Mucosa of descending colon (tissue), 3 donors: ENCODE measurements around the gene TMPRSS6. TPM values are rescaled to one million over a fixed set of nuclear protein-coding genes. Genes with fewer than 3 reads are reported as not detected.

ENCODE experiments used
- ATAC-seq: fragments of 200-7000 bp; cut with Tn5 transposase; one replicate; pipeline ENCODE4 v1.9.1; 2020; ENCODE audit warnings: mild to moderate bottlenecking, moderate library complexity
- DNase-seq, 3 donors: peaks; one replicate each; pipeline ENCODE4 v3.0.0-alpha.2; 2020
- H3K36me3 ChIP-seq: fragments of 200-600 bp; one replicate; pipeline ENCODE4 v1.8.0; 2021; ENCODE audit warnings: low read depth, mild to moderate bottlenecking
- H3K4me1 ChIP-seq: fragments of 200-600 bp; one replicate; pipeline ENCODE4 v1.8.0; 2021; ENCODE audit warnings: low read depth, mild to moderate bottlenecking
- H3K4me3 ChIP-seq: fragments of 200-600 bp; one replicate; pipeline ENCODE4 v1.8.0; 2021; ENCODE audit warnings: mild to moderate bottlenecking
- H3K9me3 ChIP-seq: fragments of 200-600 bp; one replicate; pipeline ENCODE4 v1.8.0; 2021; ENCODE audit warnings: mild to moderate bottlenecking
- CTCF ChIP-seq: fragments of 200-600 bp; IDR thresholded peaks from one replicate; pipeline ENCODE4 v1.8.0; 2022; ENCODE audit warnings: antibody characterized with exemption, mild to moderate bottlenecking
- intact Hi-C, 2 donors: fragments of 100-400 bp; cut with DNase I in 1 of 2; cut with micrococcal nuclease in 1 of 2; formaldehyde crosslinking; loops; one replicate each; pipeline versions ENCODE4 v1.11.0 to v1.11.1; 2022; cut with DNase I, micrococcal nuclease
- total RNA-seq, 3 donors: library from RNA; stranded (reverse); fragmentation: NEBNext Ultra II Directional in 2 of 3; extraction: Animal tissue kit (Norgen Biotek cat#: 25700) in 2 of 3; gene quantifications; one replicate each; pipeline versions ENCODE4 v1.2.1 to v1.2.4, GENCODE V29; 2021 to 2023
- donor health status: DM: no; HTN: no; CAD: no; lungs with moderate emphysema.
- donor health status: DM: no; HTN: no; CAD: no.
- donor health status: DM: no; HTN: yes; CAD: no.

TMPRSS6 gene
- total RNA-seq, 3 donors from 2014 or later = 0.29 to 0.46 TPM; not detected in 1

GRCh38 chr22:37144180-37144554, 34.7 kb upstream of the TMPRSS6 start:
- intact Hi-C loops = no loop called here
- H3K9me3 ChIP-seq = no peaks in the 10 kb centered on the region
- TF ChIP-seq CTCF = no peak
- H3K36me3 ChIP-seq = no peaks in the 10 kb centered on the region
- DNase-seq = peak in 1 of 3 donors; percentile 17
- ATAC-seq = no peak
- peaks cover 4% of the 10 kb centered on the region for H3K4me1 ChIP-seq
- no peak overlapping the region for H3K4me3 ChIP-seq

GRCh38 chr22:37141971-37142370, 32.5 kb upstream of the TMPRSS6 start:
- no peak for ATAC-seq

GRCh38 chr22:37141476-37141875, 32.0 kb upstream of the TMPRSS6 start:
- no peaks in the 10 kb centered on the region for H3K9me3 ChIP-seq
- H3K4me1 ChIP-seq = peaks cover 4% of the 10 kb centered on the region
- ATAC-seq = no peak
- DNase-seq = no peak
- no peak for TF ChIP-seq CTCF
- H3K36me3 ChIP-seq = no peaks in the 10 kb centered on the region
- H3K4me3 ChIP-seq = no peak overlapping the region
- intact Hi-C loops = no loop called here

More at GRCh38 chr22:37141971-37142370, 32.5 kb upstream of the TMPRSS6 start:
- DNase-seq = no peak
- no peaks in the 10 kb centered on the region for H3K36me3 ChIP-seq
- H3K4me1 ChIP-seq = peaks cover 4% of the 10 kb centered on the region
- no peaks in the 10 kb centered on the region for H3K9me3 ChIP-seq
- H3K4me3 ChIP-seq = no peak overlapping the region
- intact Hi-C loops = no loop called here
- TF ChIP-seq CTCF = no peak

- ATAC-seq (no peak), DNase-seq (no peak)
- Histone ChIP-seq H3K4me1 (no peaks in the 10 kb centered on the region), H3K4me3 (no peak overlapping the region), H3K9me3 (no peaks in the 10 kb centered on the region), H3K36me3 (no peaks in the 10 kb centered on the region)
- intact Hi-C loops = no loop called here
- TF ChIP-seq CTCF = no peak
Measured at GRCh38 chr22:37140686-37141323, 31.3 kb upstream of the TMPRSS6 start.

- Histone ChIP-seq H3K9me3 (no peaks in the 10 kb centered on the region), H3K36me3 (no peaks in the 10 kb centered on the region), H3K4me1 (no peaks in the 10 kb centered on the region), H3K4me3 (no peak overlapping the region)
- intact Hi-C loops = no loop called here
- DNase-seq = no peak
- no peak for ATAC-seq
- TF ChIP-seq CTCF = no peak
Measured at GRCh38 chr22:37139762-37140161, 30.2 kb upstream of the TMPRSS6 start.
